ENCODE data around the gene UGT1A6.
A peak's percentile ranks its signal among the peaks of the same experiment; 100 is the strongest.

The UGT1A6 gene

DNA sequence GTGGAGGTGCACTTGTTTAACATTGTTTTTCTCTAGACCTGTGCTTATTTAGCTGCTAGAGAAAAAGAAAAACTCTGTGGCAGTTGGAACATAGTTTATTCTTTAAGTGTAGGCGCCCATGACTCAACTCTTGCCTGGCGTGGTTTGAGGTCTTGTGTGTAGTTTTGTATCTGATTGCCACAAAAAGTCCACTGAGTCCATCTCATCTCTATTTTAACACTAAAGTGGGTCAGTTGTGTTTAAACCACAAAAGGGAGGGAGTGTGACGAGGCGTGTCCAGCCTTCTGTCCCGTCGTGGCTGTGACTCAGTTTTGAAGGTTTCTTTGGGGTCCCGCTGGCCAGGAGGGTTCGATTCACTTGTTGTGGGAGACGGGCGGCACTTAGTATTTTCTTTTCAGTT is 36.2 kb upstream of the UGT1A6 start:
- no peak overlapping the region for H3K4me3 ChIP-seq (ENCODE audit: low read depth, low read length)
- DNase-seq (ENCODE audit: low read depth) = peak; percentile 32
- no peak for TF ChIP-seq CTCF (IDR thresholded peaks at IDR 0.05; ENCODE audit: insufficient read depth, low read depth, low read length, missing control alignments)

DNA sequence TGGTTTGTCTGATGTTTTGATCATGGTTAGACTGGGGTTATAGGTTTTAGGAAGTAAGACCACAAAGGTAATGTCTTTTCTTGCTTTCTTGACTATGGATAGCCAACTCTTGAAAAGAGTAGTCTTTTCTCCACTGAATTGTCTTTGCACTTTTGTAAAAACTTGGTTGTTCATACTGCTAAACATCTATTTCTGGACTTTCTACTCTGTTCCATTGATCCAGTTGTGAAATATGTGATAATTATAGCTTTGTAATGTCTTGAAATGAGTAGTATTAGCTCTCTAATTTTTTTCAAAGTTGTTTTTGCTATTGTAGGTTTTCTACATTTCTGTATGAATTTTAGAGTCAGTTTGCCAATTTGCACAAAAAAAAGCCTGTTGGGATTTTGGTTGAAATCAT is 34.1 kb upstream of the UGT1A6 start:
- no peak overlapping the region for H3K4me3 ChIP-seq (ENCODE audit: low read depth, low read length)
- DNase-seq (ENCODE audit: low read depth) = no peak
- TF ChIP-seq CTCF (IDR thresholded peaks at IDR 0.05; ENCODE audit: insufficient read depth, low read depth, low read length, missing control alignments) = no peak

GRCh38 chr2:233663911-233664310 is 28.8 kb upstream of the UGT1A6 start:
- DNase-seq (ENCODE audit: low read depth) = no peak
- TF ChIP-seq CTCF (IDR thresholded peaks at IDR 0.05; ENCODE audit: insufficient read depth, low read depth, low read length, missing control alignments) = no peak
- H3K4me3 ChIP-seq (ENCODE audit: low read depth, low read length) = no peak overlapping the region

- H3K4me3 ChIP-seq (ENCODE audit: low read depth, low read length) = no peak overlapping the region
- no peak for TF ChIP-seq CTCF (IDR thresholded peaks at IDR 0.05; ENCODE audit: insufficient read depth, low read depth, low read length, missing control alignments)
- no peak for DNase-seq (ENCODE audit: low read depth)
Observed at GRCh38 chr2:233668605-233669260, 24.0 kb upstream of the UGT1A6 start.

- no peak within 1 kb of the TSS for H3K4me3 ChIP-seq (ENCODE audit: low read depth, low read length)
- no peak for TF ChIP-seq CTCF (IDR thresholded peaks at IDR 0.05; ENCODE audit: insufficient read depth, low read depth, low read length, missing control alignments)
- no peak for DNase-seq (ENCODE audit: low read depth)
Observed at GRCh38 chr2:233671290-233672161, 21.2 kb upstream of the UGT1A6 start, which contains the start of gene UGT1A9. TSS of gene UGT1A9 (plus strand) at chr2:233671898. CDS start at chr2:233671935, 37 bp downstream.

DNA sequence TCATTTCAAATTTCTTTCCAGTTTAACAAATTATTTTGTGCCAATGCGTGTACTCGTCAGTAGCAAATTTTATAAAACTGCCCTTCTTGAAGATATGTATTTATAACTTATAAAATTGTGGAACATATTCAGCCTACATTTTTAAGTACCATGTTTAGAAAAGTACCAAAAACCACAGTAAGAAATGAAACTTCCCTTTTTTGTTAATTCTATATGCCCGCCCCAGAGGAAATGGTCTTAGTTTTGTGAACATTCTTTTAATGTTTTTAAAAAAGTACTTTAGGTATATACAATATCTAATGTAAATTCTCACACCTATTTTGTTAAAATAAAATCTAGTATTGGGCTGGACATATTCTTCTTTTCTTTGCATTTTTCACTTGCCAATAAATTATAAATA is 19.8 kb upstream of the UGT1A6 start:
- no peak for TF ChIP-seq CTCF (IDR thresholded peaks at IDR 0.05; ENCODE audit: insufficient read depth, low read depth, low read length, missing control alignments)
- no peak for DNase-seq (ENCODE audit: low read depth)
- H3K4me3 ChIP-seq (ENCODE audit: low read depth, low read length) = no peak overlapping the region
